Astrocyte of the cerebellum (primary cell): ENCODE results near the gene TSKS.

Experiments used
- DNase-seq: peaks from one replicate; pipeline ENCODE4 v3.0.0-alpha.2; 2011; ENCODE audit warnings: low read depth
- H3K4me3 ChIP-seq: 2 replicates; pipeline ENCODE4 v1.5.1; 2011; ENCODE audit warnings: mild to moderate bottlenecking, low read depth, low read length, moderate library complexity
- in situ Hi-C: cut with HindIII; loops from 2 replicates; pipeline ENCODE4 v1.10.0; 2017; ENCODE audit warnings: low sequenced_read_pairs
- TF ChIP-seq, protein P1 (sequence below): IDR thresholded peaks from 2 replicates; pipeline ENCODE4 v1.5.1; 2012; ENCODE audit warnings: low read length, low read depth, moderate library complexity, mild to moderate bottlenecking; ENCODE audit errors: missing control alignments

TSKS gene

DNA sequence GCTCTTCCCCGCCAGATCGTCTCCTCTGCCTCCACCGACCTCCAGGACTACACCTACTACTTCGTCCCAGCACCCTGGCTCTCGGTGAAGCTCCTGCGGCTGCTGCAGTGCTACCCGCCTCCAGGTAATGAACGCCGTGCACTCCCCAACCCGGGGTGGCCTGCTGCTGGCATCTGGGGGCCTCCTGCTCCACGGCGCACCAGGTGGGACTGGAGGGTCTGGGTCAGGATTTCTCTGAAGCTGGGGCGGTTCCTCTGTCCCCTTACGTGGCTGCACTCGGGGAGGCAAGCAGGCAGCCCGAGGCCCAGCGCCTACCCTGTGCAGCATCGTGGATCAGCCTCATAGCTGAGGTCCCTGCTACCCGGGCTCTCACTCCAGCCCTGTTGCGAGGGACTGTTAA lies 32.5 kb upstream of the TSKS start:
- in situ Hi-C loops, result no loop called here
- no peak overlapping the region for H3K4me3 ChIP-seq
- DNase-seq, result no peak
- TF ChIP-seq, protein P1, sequence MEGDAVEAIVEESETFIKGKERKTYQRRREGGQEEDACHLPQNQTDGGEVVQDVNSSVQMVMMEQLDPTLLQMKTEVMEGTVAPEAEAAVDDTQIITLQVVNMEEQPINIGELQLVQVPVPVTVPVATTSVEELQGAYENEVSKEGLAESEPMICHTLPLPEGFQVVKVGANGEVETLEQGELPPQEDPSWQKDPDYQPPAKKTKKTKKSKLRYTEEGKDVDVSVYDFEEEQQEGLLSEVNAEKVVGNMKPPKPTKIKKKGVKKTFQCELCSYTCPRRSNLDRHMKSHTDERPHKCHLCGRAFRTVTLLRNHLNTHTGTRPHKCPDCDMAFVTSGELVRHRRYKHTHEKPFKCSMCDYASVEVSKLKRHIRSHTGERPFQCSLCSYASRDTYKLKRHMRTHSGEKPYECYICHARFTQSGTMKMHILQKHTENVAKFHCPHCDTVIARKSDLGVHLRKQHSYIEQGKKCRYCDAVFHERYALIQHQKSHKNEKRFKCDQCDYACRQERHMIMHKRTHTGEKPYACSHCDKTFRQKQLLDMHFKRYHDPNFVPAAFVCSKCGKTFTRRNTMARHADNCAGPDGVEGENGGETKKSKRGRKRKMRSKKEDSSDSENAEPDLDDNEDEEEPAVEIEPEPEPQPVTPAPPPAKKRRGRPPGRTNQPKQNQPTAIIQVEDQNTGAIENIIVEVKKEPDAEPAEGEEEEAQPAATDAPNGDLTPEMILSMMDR, result no peak

DNA sequence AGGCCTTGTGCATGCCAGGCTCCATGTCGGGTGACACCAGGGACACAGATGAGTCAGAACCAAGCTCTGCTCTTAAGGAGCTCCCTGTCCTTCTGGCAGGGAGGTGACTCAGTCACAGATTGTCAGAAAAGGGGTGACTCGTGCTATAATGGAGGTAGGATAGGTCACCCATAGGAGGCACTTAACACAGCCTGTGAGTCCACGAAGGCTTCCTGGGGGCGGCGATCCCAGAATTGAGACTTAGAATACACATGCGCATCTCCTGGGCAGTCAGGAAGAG lies 30.4 kb upstream of the TSKS start:
- TF ChIP-seq, protein P1, result no peak
- no peak for DNase-seq
- no peak overlapping the region for H3K4me3 ChIP-seq
- in situ Hi-C loops, result no loop called here

DNA sequence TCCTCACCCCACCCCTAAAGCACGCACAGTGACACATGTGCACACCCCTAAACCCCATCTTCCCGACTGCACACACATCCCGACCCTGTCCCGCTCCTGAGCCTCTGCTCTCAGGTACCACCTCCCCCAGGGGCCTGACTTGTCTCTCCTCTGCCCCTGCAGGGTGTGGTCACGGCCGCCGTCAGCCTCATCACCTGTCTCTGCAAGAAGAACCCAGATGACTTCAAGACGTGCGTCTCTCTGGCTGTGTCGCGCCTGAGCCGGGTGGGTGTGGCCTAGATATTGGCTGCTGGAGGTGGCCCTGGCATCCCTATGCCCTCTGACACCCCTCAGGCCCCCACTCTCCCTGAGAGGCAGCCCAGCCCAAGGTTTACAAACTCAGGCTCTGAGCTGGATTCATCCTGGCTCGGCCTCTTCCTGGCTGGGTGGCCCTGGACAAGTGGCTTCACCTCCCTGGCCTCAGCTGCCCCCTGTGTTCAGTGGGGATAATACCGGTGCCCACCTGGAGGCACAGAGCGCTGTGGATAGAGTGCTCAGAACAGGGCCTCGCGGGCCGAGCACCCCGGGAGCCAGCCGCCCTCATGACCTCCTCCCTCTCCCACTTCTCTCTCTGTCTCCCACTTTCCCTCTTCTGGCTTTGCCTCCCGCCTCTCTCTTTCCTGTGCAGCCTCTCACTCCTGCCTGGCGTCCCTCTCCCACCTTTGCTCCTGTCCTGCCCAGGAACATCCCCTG lies 29.9 kb upstream of the TSKS start:
- in situ Hi-C loops, result no loop called here
- no peak overlapping the region for H3K4me3 ChIP-seq
- DNase-seq, result no peak
- TF ChIP-seq, protein P1, result no peak

DNA sequence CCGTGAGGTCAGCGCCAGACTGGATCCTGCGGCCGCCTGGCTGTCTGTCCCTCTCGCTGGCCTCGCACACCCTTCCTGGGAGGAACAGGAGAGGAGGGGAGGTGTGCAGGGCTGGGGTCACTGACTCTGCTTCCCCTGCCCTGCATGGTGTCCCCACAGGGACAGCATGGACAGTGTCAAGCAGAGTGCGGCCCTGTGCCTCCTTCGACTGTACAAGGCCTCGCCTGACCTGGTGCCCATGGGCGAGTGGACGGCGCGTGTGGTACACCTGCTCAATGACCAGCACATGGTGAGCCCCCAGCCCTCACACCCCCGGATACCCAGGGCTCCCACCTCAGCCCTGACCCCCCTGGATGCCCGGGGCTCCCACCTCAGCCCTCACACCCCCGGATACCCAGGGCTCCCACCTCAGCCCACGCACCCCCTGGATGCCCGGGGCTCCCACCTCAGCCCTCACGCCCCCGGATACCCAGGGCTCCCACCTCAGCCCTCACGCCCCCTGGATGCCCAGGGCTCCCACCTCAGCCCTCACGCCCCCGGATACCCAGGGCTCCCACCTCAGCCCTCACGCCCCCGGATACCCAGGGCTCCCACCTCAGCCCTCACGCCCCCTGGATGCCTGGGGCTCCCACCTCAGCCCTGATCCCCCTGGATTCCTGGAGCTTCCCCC lies 28.8 kb upstream of the TSKS start:
- DNase-seq, result no peak
- in situ Hi-C loops, result no loop called here
- H3K4me3 ChIP-seq, result no peak overlapping the region
- TF ChIP-seq, protein P1, result no peak

DNA sequence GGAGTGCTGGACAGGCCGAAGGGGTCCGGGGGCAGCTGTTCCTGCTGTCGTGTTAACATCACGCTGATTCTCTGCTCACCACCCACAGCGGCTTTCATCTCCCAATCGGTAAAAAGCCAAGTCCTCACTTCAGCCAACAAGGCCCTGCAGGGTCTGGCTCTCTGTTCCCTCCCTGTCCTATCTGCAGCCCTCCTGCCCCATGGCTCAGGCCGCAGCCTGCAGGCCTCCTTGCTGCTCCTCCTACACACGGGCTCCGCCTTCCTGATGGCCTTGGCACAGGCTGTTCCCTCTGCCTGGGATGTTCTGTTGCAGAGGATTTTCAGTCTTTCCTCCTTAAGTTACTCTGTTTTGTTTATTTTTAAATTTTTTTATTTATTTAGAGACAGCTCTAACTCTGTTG lies 27.8 kb upstream of the TSKS start:
- TF ChIP-seq, protein P1, result no peak
- no peak overlapping the region for H3K4me3 ChIP-seq
- in situ Hi-C loops, result no loop called here
- no peak for DNase-seq

DNA sequence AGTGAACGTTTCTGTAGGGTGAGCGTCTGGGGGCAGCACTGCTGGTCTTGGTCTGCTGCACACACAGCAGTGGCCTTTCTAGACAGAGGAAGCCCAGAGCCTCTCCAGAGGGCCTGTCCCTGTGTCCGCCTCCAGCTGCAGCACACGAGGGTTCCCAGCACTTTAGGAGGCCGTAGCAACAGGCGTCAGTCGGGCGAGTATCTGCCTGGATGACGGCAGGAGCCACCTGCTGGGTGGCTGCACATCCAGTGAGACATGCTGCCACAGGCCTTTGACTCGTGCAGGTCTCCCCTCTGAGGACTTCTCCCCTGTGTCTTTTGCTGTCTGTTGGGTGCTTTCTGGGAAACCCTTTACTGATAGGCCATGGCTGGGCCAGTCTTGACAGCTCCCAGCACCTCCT lies 25.8 kb upstream of the TSKS start:
- TF ChIP-seq, protein P1, result no peak
- no peak overlapping the region for H3K4me3 ChIP-seq
- in situ Hi-C loops, result no loop called here
- no peak for DNase-seq
